Measurements from ENCODE around the gene KIAA2012. TPM values are rescaled to one million over a fixed set of nuclear protein-coding genes. Genes with fewer than 3 reads are reported as not detected.

Gene KIAA2012
- total and polyA plus RNA-seq, 7 experiments from 2014 or later: not detected

DNA sequence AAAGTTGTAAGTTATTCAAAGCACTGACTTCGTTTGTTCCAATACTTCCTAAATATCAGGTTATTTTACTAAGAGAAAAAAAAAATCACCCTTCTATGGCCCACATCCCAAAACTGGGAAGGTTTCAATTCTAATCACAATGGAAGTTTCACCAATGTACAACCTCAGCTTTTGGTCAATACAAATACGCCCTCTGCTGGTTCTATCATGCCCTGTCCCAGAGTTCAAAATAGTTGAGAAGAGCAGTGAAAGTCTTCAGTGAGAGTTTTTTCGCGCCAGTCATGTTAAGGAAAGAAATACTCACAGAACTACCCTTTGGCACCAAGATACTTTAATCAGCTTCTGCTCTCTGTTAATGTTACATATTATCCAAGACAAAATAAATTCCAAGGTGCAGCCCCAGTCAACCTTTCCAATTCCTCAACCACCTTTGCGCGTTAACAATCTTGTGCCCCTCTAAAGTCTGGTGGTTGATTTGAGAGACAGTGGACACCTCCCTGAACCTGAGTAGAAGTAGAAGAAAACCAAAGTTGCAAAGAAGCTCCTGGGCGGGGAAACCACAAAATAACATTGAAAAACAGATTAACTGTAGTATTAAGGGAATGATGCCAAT, 105.4 kb downstream of the KIAA2012 start:
- CTCF ChIA-PET: interaction anchor here (0.6 to 6.0 kb wide), 15 partner anchors 14 to 1609 kb away, joined by 3 to 48 read pairs (median 4); partner anchors contain the start of gene CASP10
- POLR2A ChIA-PET: interaction anchor here (0.5 kb wide), 2 partner anchors 320 to 402 kb away, joined by 3 read pairs; no protein-coding TSS in a partner anchor
- Mint-ChIP-seq H3K36me3 (no peaks in the 10 kb centered on the region), H3K4me1 (peaks cover 0 to 14% (median 0%) of the 10 kb centered on the region in 7 donors), H3K4me3 (no peak overlapping the region), H3K27me3 (peaks cover 0 to 19% (median 0%) of the 10 kb centered on the region in 5 donors), H3K27ac (no peak overlapping the region), H3K9me3 (peaks cover 0 to 3% (median 0%) of the 10 kb centered on the region in 11 donors)
- Histone ChIP-seq H3K4me3 (ENCODE audit: low read length) (no peak overlapping the region), H3K9me3 (ENCODE audit: control insufficient read depth in 2 of 3, low read length in 3 of 3) (no peaks in the 10 kb centered on the region), H3K27ac (ENCODE audit: low read depth, low read length) (no peak overlapping the region), H3K27me3 (ENCODE audit: control insufficient read depth in 2 of 2, insufficient read depth in 2 of 2, low read length in 2 of 2) (no peaks in the 10 kb centered on the region), H3K4me1 (ENCODE audit: control insufficient read depth in 2 of 2, insufficient read depth in 2 of 2, low read length in 2 of 2) (no peaks in the 10 kb centered on the region), H3K36me3 (ENCODE audit: control insufficient read depth in 2 of 3, insufficient read depth in 3 of 3, low read length in 3 of 3) (no peaks in the 10 kb centered on the region)
- DNase-seq (peak in 8 of 9 donors; percentile 25 to 64 (median 50)), ATAC-seq (peak; percentile 80)
- intact Hi-C loops (cut with micrococcal nuclease): loop anchor here (1.0 to 10.0 kb wide), 8 partner anchors 74 to 996 kb away; partner anchors contain the start of gene FZD7 (in 1 of the 2)

DNA sequence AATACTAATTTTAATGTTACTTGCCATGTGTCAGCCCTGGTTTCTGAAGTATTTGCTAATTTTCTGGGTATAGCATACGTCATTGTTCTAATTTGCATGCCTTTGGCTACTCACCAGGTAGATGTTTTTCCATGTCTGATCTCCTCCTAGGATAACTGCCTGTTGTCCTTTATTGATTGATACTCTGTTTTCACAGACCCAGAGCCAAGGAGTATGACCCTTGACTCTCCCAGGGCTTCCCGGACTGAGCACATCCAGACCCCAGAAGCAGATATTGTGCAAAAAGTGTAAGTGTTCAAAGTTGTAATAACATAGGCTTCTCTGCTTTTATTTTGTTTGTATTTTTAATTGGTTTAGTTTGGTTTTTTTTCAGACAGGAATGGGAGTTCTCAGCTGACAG, 111.5 kb downstream of the KIAA2012 start:
- no peaks in the 10 kb centered on the region for H3K4me1 ChIP-seq (ENCODE audit: control insufficient read depth in 2 of 2, insufficient read depth in 2 of 2, low read length in 2 of 2)
- H3K27me3 ChIP-seq (ENCODE audit: control insufficient read depth in 2 of 2, insufficient read depth in 2 of 2, low read length in 2 of 2): no peaks in the 10 kb centered on the region
- DNase-seq: no peak
- no peak overlapping the region for H3K4me3 ChIP-seq (ENCODE audit: low read length)
- no peaks in the 10 kb centered on the region for H3K36me3 Mint-ChIP-seq
- ChIA-PET CTCF (interaction anchor here (0.8 to 1.0 kb wide), 2 partner anchors 9 to 319 kb away, joined by 3 to 5 read pairs; no protein-coding TSS in a partner anchor), POLR2A (no interaction called here)
- no peaks in the 10 kb centered on the region for H3K9me3 Mint-ChIP-seq
- intact Hi-C loops (cut with micrococcal nuclease): no loop called here
- no peak overlapping the region for H3K4me3 Mint-ChIP-seq
- no peak overlapping the region for H3K27ac Mint-ChIP-seq
- no peak overlapping the region for H3K27ac ChIP-seq (ENCODE audit: low read depth, low read length)
- H3K9me3 ChIP-seq (ENCODE audit: control insufficient read depth in 2 of 3, low read length in 3 of 3): no peaks in the 10 kb centered on the region
- H3K36me3 ChIP-seq (ENCODE audit: control insufficient read depth in 2 of 3, insufficient read depth in 3 of 3, low read length in 3 of 3): no peaks in the 10 kb centered on the region
- no peak for ATAC-seq
- H3K27me3 Mint-ChIP-seq: peaks cover 10 to 32% (median 15%) of the 10 kb centered on the region in 5 donors
- H3K4me1 Mint-ChIP-seq: no peaks in the 10 kb centered on the region

DNA sequence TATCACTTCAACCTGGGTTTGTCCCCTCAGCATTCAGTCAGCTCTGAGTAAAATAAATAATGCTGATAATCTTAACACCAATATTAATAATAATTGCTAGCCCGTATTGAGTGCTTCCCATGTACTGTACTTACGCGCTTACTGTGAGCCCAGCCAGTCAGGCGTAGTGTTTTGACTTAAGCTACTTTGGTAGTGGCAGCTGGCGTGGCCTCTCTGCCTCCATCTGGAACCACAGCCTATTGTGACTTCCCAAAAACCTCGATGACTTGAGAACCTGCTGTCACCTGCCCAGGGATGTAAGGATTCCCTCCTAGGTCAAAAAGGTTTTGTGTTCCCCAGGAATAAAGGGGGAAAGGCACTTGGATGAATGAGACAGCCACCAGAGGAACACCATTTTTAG, 112.1 kb downstream of the KIAA2012 start:
- CTCF ChIA-PET: interaction anchor here (0.6 to 1.0 kb wide), 2 partner anchors 10 to 687 kb away, joined by 3 read pairs; no protein-coding TSS in a partner anchor

DNA sequence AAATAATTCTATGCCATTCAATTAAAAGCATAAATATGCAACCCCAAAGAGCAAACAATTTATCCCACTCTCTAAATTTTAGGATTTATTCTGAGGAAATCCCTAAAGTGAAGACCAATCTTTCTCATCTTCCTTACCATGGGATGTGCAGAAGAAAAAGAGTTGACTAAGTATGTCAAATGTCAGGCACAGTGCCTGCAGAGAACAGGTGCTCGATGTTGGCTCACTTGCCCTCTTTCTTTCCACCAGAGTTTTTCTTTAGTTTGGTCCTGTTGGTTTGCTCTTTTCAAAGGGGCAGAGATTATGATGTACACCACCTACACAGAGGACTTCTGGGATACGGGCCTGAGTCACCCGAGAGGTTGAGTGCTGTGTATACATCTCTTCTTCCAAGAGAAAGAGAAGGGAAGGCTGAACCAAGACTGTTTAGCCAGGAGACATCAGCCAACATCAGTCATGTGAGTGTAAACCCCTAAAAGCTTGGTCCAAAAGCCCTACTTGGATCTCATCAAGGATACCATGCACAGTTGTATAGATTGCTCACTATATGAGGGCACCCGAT, 113.7 kb downstream of the KIAA2012 start:
- ChIA-PET POLR2A (no interaction called here), CTCF (no interaction called here)
- Histone ChIP-seq H3K27ac (ENCODE audit: low read depth, low read length) (no peak overlapping the region), H3K9me3 (ENCODE audit: control insufficient read depth in 2 of 3, low read length in 3 of 3) (no peaks in the 10 kb centered on the region), H3K27me3 (ENCODE audit: control insufficient read depth in 2 of 2, insufficient read depth in 2 of 2, low read length in 2 of 2) (no peaks in the 10 kb centered on the region), H3K4me1 (ENCODE audit: control insufficient read depth in 2 of 2, insufficient read depth in 2 of 2, low read length in 2 of 2) (no peaks in the 10 kb centered on the region), H3K36me3 (ENCODE audit: control insufficient read depth in 2 of 3, insufficient read depth in 3 of 3, low read length in 3 of 3) (no peaks in the 10 kb centered on the region), H3K4me3 (ENCODE audit: low read length) (no peak overlapping the region)
- ATAC-seq (no peak), DNase-seq (no peak)
- Mint-ChIP-seq H3K27ac (no peak overlapping the region), H3K27me3 (peaks cover 10 to 45% (median 15%) of the 10 kb centered on the region in 5 donors), H3K9me3 (no peaks in the 10 kb centered on the region), H3K4me3 (no peak overlapping the region), H3K4me1 (no peaks in the 10 kb centered on the region), H3K36me3 (no peaks in the 10 kb centered on the region)
- intact Hi-C loops (cut with micrococcal nuclease): no loop called here

More for the DNA sequence above, 112.1 kb downstream of the KIAA2012 start:
- Mint-ChIP-seq H3K36me3 (no peaks in the 10 kb centered on the region), H3K27me3 (peaks cover 10 to 34% (median 15%) of the 10 kb centered on the region in 5 donors), H3K9me3 (no peaks in the 10 kb centered on the region), H3K27ac (no peak overlapping the region), H3K4me3 (no peak overlapping the region), H3K4me1 (no peaks in the 10 kb centered on the region)
- no peak overlapping the region for H3K4me3 ChIP-seq (ENCODE audit: low read length)
- ATAC-seq: no peak
- intact Hi-C loops (cut with micrococcal nuclease): no loop called here
- H3K27ac ChIP-seq (ENCODE audit: low read depth, low read length): no peak overlapping the region
- H3K27me3 ChIP-seq (ENCODE audit: control insufficient read depth in 2 of 2, insufficient read depth in 2 of 2, low read length in 2 of 2): no peaks in the 10 kb centered on the region
- no peak for DNase-seq
- H3K4me1 ChIP-seq (ENCODE audit: control insufficient read depth in 2 of 2, insufficient read depth in 2 of 2, low read length in 2 of 2): no peaks in the 10 kb centered on the region
- H3K36me3 ChIP-seq (ENCODE audit: control insufficient read depth in 2 of 3, insufficient read depth in 3 of 3, low read length in 3 of 3): no peaks in the 10 kb centered on the region
- H3K9me3 ChIP-seq (ENCODE audit: control insufficient read depth in 2 of 3, low read length in 3 of 3): no peaks in the 10 kb centered on the region
- POLR2A ChIA-PET: no interaction called here

DNA sequence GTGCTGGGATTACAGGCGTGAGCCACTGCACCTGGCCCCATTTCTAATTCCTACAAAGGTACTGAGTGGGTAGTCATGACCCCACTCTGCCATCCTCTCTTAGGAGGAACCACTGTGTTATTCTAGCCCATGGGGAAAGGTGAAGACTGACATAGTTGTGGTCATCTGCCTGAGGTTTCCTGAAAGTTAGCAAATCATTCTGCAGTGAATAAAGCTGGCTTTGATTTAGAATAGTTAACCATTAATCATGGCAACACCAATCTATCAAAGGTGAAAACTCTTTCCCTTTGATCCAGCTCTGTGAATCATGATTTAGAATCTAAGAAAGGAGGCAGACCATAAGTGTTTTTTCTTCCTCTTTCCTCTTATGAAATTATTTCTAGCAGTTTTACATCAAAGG, 114.5 kb downstream of the KIAA2012 start:
- H3K4me3 Mint-ChIP-seq: no peak overlapping the region
- DNase-seq (no peak), ATAC-seq (no peak)
- peaks cover 10 to 40% (median 15%) of the 10 kb centered on the region in 5 donors for H3K27me3 Mint-ChIP-seq
- H3K27ac Mint-ChIP-seq: no peak overlapping the region
- no peaks in the 10 kb centered on the region for H3K9me3 Mint-ChIP-seq
- no peaks in the 10 kb centered on the region for H3K4me1 Mint-ChIP-seq
- Histone ChIP-seq H3K36me3 (ENCODE audit: control insufficient read depth in 2 of 3, insufficient read depth in 3 of 3, low read length in 3 of 3) (no peaks in the 10 kb centered on the region), H3K4me1 (ENCODE audit: control insufficient read depth in 2 of 2, insufficient read depth in 2 of 2, low read length in 2 of 2) (no peaks in the 10 kb centered on the region), H3K4me3 (ENCODE audit: low read length) (no peak overlapping the region), H3K27ac (ENCODE audit: low read depth, low read length) (no peak overlapping the region), H3K9me3 (ENCODE audit: control insufficient read depth in 2 of 3, low read length in 3 of 3) (no peaks in the 10 kb centered on the region), H3K27me3 (ENCODE audit: control insufficient read depth in 2 of 2, insufficient read depth in 2 of 2, low read length in 2 of 2) (no peaks in the 10 kb centered on the region)
- CTCF ChIA-PET: no interaction called here
- H3K36me3 Mint-ChIP-seq: no peaks in the 10 kb centered on the region
- intact Hi-C loops (cut with micrococcal nuclease): no loop called here
- POLR2A ChIA-PET: no interaction called here

DNA sequence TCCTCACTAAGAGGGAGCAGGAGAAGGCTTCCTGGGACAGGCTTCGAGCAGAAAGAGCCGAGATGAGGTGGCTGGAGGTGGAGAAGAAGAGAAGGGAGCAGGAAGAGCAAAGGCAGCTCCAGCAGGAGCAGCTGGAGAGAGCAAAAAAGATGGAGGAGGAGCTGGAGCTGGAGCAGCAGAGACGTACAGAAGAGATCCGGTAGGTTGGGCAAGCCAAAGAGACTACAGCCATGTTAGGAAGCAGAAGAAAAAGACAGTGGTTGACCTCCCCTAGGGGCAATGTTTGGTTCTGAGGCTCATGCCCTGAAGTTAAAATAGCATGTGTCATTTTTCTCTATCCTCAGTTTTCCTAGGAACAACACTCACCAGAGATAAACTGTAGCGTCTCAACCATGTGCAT, 120.2 kb downstream of the KIAA2012 start:
- Mint-ChIP-seq H3K9me3 (peaks cover 0 to 2% (median 0%) of the 10 kb centered on the region in 11 donors), H3K4me1 (no peaks in the 10 kb centered on the region), H3K4me3 (no peak overlapping the region), H3K27ac (no peak overlapping the region), H3K27me3 (peaks cover 4 to 17% (median 6%) of the 10 kb centered on the region in 5 donors), H3K36me3 (no peaks in the 10 kb centered on the region)
- intact Hi-C loops (cut with micrococcal nuclease): no loop called here
- no peaks in the 10 kb centered on the region for H3K9me3 ChIP-seq (ENCODE audit: control insufficient read depth in 2 of 3, low read length in 3 of 3)
- H3K4me3 ChIP-seq (ENCODE audit: low read length): no peak overlapping the region
- ChIA-PET CTCF (no interaction called here), POLR2A (no interaction called here)
- no peak overlapping the region for H3K27ac ChIP-seq (ENCODE audit: low read depth, low read length)
- no peak for ATAC-seq
- no peaks in the 10 kb centered on the region for H3K4me1 ChIP-seq (ENCODE audit: control insufficient read depth in 2 of 2, insufficient read depth in 2 of 2, low read length in 2 of 2)
- no peaks in the 10 kb centered on the region for H3K36me3 ChIP-seq (ENCODE audit: control insufficient read depth in 2 of 3, insufficient read depth in 3 of 3, low read length in 3 of 3)
- DNase-seq: no peak
- no peaks in the 10 kb centered on the region for H3K27me3 ChIP-seq (ENCODE audit: control insufficient read depth in 2 of 2, insufficient read depth in 2 of 2, low read length in 2 of 2)

Measured in naive thymus-derived CD4-positive, alpha-beta T cell (primary cell).